NB4 (cell line): ENCODE results near the gene SIMC1.

Experiments used
- CTCF ChIP-seq: IDR thresholded peaks from one replicate; pipeline ENCODE4 v1.5.1; 2012; ENCODE audit warnings: low read depth, low read length
- MAX ChIP-seq: IDR thresholded peaks from 2 replicates; pipeline ENCODE4 v1.6.1; 2011; ENCODE audit warnings: low read depth, low read length
- POLR2A ChIP-seq: IDR thresholded peaks from 2 replicates; pipeline ENCODE4 v1.6.1; 2011; ENCODE audit warnings: mild to moderate bottlenecking; ENCODE audit not compliant: insufficient read length; ENCODE audit errors: extremely low read depth

- TF ChIP-seq POLR2A, result no peak
- no peak for TF ChIP-seq CTCF
- TF ChIP-seq MAX, result no peak
These were observed 103.9 kb downstream of the SIMC1 start for GRCh38 chr5:176342158-176342483.
